PC-3 (cell line): ENCODE data around the gene SLC9A3. TPM values are rescaled to one million over a fixed set of nuclear protein-coding genes. Genes with fewer than 3 reads are reported as not detected.
"Not testable (repeated sequence)": the region's sequence is repeated elsewhere in the genome, so short reads cannot be mapped to it uniquely, and the experiment has no call there.

Experiments
- ATAC-seq: fragments of 200-7000 bp; cut with Tn5 transposase; 2 replicates; pipeline ENCODE4 v1.9.1; 2020; ENCODE audit warnings: mild to moderate bottlenecking, moderate library complexity
- BruUV-seq: library from RNA; stranded (reverse); fragments of 400-500 nt; replicated peaks from 2 replicates; lab custom pipeline; 2021; lab: Mats Ljungman, UMichigan
- CTCF ChIA-PET: fragments of 300-600 bp; sonication (Branson Sonifier 250); formaldehyde crosslinking; loops from one replicate; lab custom pipeline; 2022; ENCODE audit warnings: antibody characterized with exemption; lab: Charles Lee
- POLR2A ChIA-PET: fragments of 300-600 bp; sonication (Branson Sonifier 250); formaldehyde crosslinking; loops from one replicate; lab custom pipeline; 2022; ENCODE audit warnings: antibody characterized with exemption; ENCODE audit not compliant: unreplicated experiment; lab: Charles Lee
- DNase-seq: peaks from one replicate; pipeline ENCODE4 v3.0.0-alpha.2; 2015
- H2AFZ ChIP-seq: fragments of 300-600 bp; sonication (generic); 2 replicates; pipeline ENCODE4 v1.6.0; 2016; ENCODE audit warnings: antibody characterized with exemption, low read length
- H3F3A ChIP-seq: fragments of 300-600 bp; sonication (generic); one replicate; pipeline ENCODE4 v1.6.0; 2017; ENCODE audit warnings: antibody characterized with exemption, low read length, control low read depth, mild to moderate bottlenecking; ENCODE audit not compliant: unreplicated experiment
- H3K27ac ChIP-seq: fragments of 300-600 bp; sonication (generic); 2 replicates; pipeline ENCODE4 v1.5.1; 2016; ENCODE audit warnings: mild to moderate bottlenecking, low read length
- H3K27me3 ChIP-seq: fragments of 300-600 bp; sonication (generic); 2 replicates; pipeline ENCODE4 v1.6.1; 2016; ENCODE audit warnings: low read length, mixed read lengths
- H3K36me3 ChIP-seq: fragments of 300-600 bp; sonication (generic); 2 replicates; pipeline ENCODE4 v1.6.1; 2016; ENCODE audit warnings: low read depth, mixed run types, low read length, mixed read lengths
- H3K4me1 ChIP-seq: fragments of 300-600 bp; sonication (generic); 2 replicates; pipeline ENCODE4 v1.5.1; 2016; ENCODE audit warnings: low read length; ENCODE audit not compliant: insufficient read depth
- H3K4me2 ChIP-seq: fragments of 300-600 bp; sonication (generic); 2 replicates; pipeline ENCODE4 v1.6.0; 2016; ENCODE audit warnings: low read length
- H3K4me3 ChIP-seq: fragments of 300-600 bp; sonication (generic); 2 replicates; pipeline ENCODE4 v1.5.1; 2016; ENCODE audit warnings: mild to moderate bottlenecking, low read length, mixed read lengths
- H3K79me2 ChIP-seq: fragments of 300-600 bp; sonication (generic); 2 replicates; pipeline ENCODE4 v1.6.1; 2017; ENCODE audit warnings: low read length, mixed read lengths
- H3K9ac ChIP-seq: fragments of 300-600 bp; sonication (generic); 2 replicates; pipeline ENCODE4 v1.6.0; 2016; ENCODE audit warnings: mild to moderate bottlenecking, low read length
- H3K9me2 ChIP-seq: fragments of 300-600 bp; sonication (generic); replicated peaks from 2 replicates; pipeline ENCODE4 v1.6.1; 2016; ENCODE audit warnings: mixed run types, low read length, mixed read lengths
- H3K9me3 ChIP-seq: fragments of 300-600 bp; sonication (generic); 2 replicates; pipeline ENCODE4 v1.6.1; 2016; ENCODE audit warnings: low read length, mixed read lengths
- H4K20me1 ChIP-seq: fragments of 300-600 bp; sonication (generic); 2 replicates; pipeline ENCODE4 v1.6.1; 2016; ENCODE audit warnings: low read length, mixed read lengths
- EZH2 ChIP-seq: fragments of 300-600 bp; sonication (generic); IDR thresholded peaks from one replicate; pipeline ENCODE4 v1.6.1; 2017; ENCODE audit warnings: antibody characterized with exemption, mild to moderate bottlenecking, low read length; ENCODE audit not compliant: unreplicated experiment
- EZH2phosphoT487 ChIP-seq: fragments of 300-600 bp; sonication (generic); IDR thresholded peaks from 2 replicates; pipeline ENCODE4 v1.6.1; 2018; ENCODE audit warnings: mild to moderate bottlenecking, antibody characterized with exemption, low read length, borderline replicate concordance
- intact Hi-C: fragments of 100-400 bp; cut with micrococcal nuclease; formaldehyde crosslinking; loops from 2 replicates; pipeline ENCODE4 v1.9.0; 2023
- total RNA-seq: library from RNA; depleted of rRNA; stranded (reverse); fragments of >200 nt; gene quantifications from 2 replicates; pipeline ENCODE4 v1.2.3, GENCODE V29; 2014
- TF ChIP-seq, protein P1 (sequence below): fragments of 300-600 bp; sonication (generic); conservative IDR thresholded peaks from 2 replicates; pipeline ENCODE4 v1.5.1; 2017; ENCODE audit warnings: antibody characterized with exemption, low read depth, mild to moderate bottlenecking, low read length

The SLC9A3 gene
- total RNA-seq, 1 experiment from 2014 or later, result 4.9 TPM

DNA sequence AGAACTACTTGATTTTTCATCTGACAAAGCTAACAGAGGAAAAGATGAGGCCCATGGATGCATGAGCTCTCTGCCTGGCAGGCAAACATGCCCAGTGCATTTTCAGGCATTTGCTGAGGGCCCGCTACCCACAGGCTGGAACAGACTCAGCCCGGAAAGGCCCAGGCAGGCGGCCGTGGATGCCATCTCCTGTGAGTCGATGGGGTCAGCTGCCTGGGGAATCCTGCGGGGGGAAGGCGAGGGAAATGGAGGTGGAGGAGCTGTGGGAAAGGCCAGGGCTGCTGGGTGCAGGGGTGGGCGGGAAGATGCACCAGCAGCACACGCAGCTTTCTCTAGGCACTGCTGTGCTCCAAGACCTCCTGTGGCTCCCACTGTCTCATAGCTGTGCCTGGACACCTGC lies 13.7 kb downstream of the SLC9A3 start:
- no peaks in the 10 kb centered on the region for H3K36me3 ChIP-seq
- TF ChIP-seq, protein P1, sequence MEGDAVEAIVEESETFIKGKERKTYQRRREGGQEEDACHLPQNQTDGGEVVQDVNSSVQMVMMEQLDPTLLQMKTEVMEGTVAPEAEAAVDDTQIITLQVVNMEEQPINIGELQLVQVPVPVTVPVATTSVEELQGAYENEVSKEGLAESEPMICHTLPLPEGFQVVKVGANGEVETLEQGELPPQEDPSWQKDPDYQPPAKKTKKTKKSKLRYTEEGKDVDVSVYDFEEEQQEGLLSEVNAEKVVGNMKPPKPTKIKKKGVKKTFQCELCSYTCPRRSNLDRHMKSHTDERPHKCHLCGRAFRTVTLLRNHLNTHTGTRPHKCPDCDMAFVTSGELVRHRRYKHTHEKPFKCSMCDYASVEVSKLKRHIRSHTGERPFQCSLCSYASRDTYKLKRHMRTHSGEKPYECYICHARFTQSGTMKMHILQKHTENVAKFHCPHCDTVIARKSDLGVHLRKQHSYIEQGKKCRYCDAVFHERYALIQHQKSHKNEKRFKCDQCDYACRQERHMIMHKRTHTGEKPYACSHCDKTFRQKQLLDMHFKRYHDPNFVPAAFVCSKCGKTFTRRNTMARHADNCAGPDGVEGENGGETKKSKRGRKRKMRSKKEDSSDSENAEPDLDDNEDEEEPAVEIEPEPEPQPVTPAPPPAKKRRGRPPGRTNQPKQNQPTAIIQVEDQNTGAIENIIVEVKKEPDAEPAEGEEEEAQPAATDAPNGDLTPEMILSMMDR, result no peak
- TF ChIP-seq EZH2phosphoT487, result no peak
- no peak for TF ChIP-seq EZH2
- no peaks in the 10 kb centered on the region for H3K9me2 ChIP-seq
- H3K79me2 ChIP-seq, result no peaks in the 10 kb centered on the region
- POLR2A ChIA-PET, result no interaction called here
- H3F3A ChIP-seq, result no peaks in the 10 kb centered on the region
- H3K9me3 ChIP-seq, result no peaks in the 10 kb centered on the region
- CTCF ChIA-PET, result no interaction called here
- peaks cover 21% of the 10 kb centered on the region for H3K27me3 ChIP-seq
- no peak overlapping the region for H3K4me2 ChIP-seq
- no peaks in the 10 kb centered on the region for H4K20me1 ChIP-seq
- no peak overlapping the region for H3K27ac ChIP-seq
- H3K9ac ChIP-seq, result no peak overlapping the region
- BruUV-seq, result no TSS peak
- ATAC-seq (no peak), DNase-seq (no peak)
- H3K4me1 ChIP-seq, result no peaks in the 10 kb centered on the region
- intact Hi-C loops, result no loop called here
- no peak overlapping the region for H2AFZ ChIP-seq
- H3K4me3 ChIP-seq, result no peak overlapping the region

DNA sequence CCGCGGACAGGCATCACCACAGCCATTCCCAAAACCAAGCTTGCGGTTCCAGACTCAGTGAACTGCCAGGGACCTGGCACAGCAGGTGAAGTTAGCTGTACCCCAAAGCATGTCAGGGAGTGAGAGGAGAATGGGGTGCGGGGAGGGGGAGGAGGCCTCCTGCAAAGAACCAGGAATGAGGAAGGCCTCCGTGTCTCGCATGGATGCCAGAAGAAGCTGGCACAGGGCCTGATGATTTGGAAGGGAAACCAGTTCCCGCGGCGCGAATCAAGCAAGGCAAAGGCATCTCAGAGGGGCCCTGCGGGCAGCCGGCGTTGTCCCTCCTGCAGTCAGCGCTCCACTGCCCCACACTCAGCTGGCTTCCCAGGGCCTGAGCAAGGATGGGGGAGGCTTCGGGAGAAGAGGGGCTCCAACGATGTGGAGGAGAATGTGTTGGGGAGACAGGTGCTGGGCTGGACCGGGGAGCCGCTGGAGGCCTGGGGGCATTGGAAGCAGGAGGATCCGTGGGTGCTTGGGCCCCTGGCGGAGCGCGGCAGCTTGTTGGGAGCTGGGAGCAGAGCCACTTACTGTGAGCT lies 14.6 kb downstream of the SLC9A3 start:
- DNase-seq, result no peak
- H3K79me2 ChIP-seq, result no peaks in the 10 kb centered on the region
- H3K4me2 ChIP-seq, result no peak overlapping the region
- no TSS peak for BruUV-seq
- no peaks in the 10 kb centered on the region for H4K20me1 ChIP-seq
- intact Hi-C loops, result no loop called here
- ATAC-seq, result no peak
- CTCF ChIA-PET, result no interaction called here
- peaks cover 14% of the 10 kb centered on the region; the same call in 1 of the 2 replicates for H3K27me3 ChIP-seq
- H3K4me3 ChIP-seq, result no peak overlapping the region
- H3K4me1 ChIP-seq, result no peaks in the 10 kb centered on the region
- TF ChIP-seq, protein P1, result no peak
- TF ChIP-seq EZH2phosphoT487 (no peak), EZH2 (no peak)
- no peaks in the 10 kb centered on the region for H3F3A ChIP-seq
- H3K9ac ChIP-seq, result no peak overlapping the region
- H2AFZ ChIP-seq, result no peak overlapping the region
- no peak overlapping the region for H3K27ac ChIP-seq
- POLR2A ChIA-PET, result no interaction called here
- no peaks in the 10 kb centered on the region for H3K9me2 ChIP-seq
- H3K9me3 ChIP-seq, result no peaks in the 10 kb centered on the region
- no peaks in the 10 kb centered on the region for H3K36me3 ChIP-seq

DNA sequence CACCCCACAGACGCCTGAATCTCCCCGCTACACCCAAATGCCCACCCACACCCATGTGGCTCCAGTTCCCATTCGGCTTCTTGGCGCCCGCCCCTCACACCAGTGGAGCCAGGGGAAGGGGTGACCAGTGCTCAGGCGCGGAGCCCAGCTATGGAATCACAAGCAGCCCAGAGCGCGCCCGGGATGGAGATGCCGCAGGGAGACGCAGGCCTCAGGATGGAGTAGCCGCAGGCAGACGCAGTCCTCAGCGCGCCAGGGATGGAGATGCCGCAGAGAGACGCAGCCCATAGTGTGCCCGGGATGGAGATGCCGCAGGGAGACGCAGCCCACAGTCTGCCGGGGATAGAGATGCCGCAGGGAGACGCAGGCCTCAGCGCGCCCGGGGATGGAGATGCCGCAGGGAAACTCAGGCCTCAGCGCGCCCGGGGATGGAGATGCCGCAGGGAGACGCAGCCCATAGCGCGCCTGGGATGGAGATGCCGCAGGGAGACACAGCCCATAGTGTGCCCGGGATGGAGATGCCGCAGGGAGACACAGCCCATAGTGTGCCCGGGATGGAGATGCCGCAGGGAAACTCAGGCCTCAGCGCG lies 16.2 kb downstream of the SLC9A3 start:
- H3K79me2 ChIP-seq, H3K4me1 ChIP-seq, DNase-seq, H3K27ac ChIP-seq, H2AFZ ChIP-seq, H3K4me3 ChIP-seq, H3K9ac ChIP-seq, H3K4me2 ChIP-seq, H3K36me3 ChIP-seq, BruUV-seq, H3K27me3 ChIP-seq, H3F3A ChIP-seq, H3K9me3 ChIP-seq, H3K9me2 ChIP-seq, CTCF ChIA-PET, H4K20me1 ChIP-seq, POLR2A ChIA-PET, ATAC-seq, intact Hi-C loops: not testable (repeated sequence)
